Measurements from ENCODE around the gene RAB9A.
"Not testable (repeated sequence)": the region's sequence is repeated elsewhere in the genome, so short reads cannot be mapped to it uniquely, and the experiment has no call there.

RAB9A gene

GRCh38 chrX:13688958-13689740 lies at the start of gene RAB9A:
Gene RAB9A (plus strand): TSS chrX:13689128. CDS start chrX:13708747, 19,619 bp downstream.
- no peak for TF ChIP-seq CTCF (IDR thresholded peaks at IDR 0.05; ENCODE audit: low read depth, low read length, missing control alignments)

DNA sequence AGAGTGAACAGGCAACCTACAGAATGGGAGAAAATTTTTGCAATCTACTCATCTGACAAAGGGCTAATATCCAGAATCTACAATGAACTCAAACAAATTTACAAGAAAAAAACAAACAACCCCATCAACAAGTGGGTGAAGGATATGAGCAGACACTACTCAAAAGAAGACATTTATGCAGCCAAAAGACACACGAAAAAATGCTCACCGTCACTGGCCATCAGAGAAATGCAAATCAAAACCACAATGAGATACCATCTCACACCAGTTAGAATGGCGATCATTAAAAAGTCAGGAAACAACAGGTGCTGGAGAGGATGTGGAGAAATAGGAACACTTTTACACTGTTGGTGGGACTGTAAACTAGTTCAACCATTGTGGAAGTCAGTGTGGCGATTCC lies 47.2 kb upstream of the RAB9A start:
- H3K4me3 ChIP-seq (replicated peaks; ENCODE audit: low read depth, low read length); DNase-seq (ENCODE audit: extremely low read depth, low read depth): not testable (repeated sequence)

More at GRCh38 chrX:13688958-13689740, at the start of gene RAB9A:
- peak within 1 kb of the TSS; percentile 58 for H3K4me3 ChIP-seq (replicated peaks; ENCODE audit: low read depth, low read length)
- no peak for DNase-seq (ENCODE audit: extremely low read depth, low read depth)

GRCh38 chrX:13645464-13646153 lies 43.3 kb upstream of the RAB9A start:
- no peak overlapping the region for H3K4me3 ChIP-seq (replicated peaks; ENCODE audit: low read depth, low read length)
- no peak for TF ChIP-seq CTCF (IDR thresholded peaks at IDR 0.05; ENCODE audit: low read depth, low read length, missing control alignments)
- DNase-seq (ENCODE audit: extremely low read depth, low read depth), result no peak

DNA sequence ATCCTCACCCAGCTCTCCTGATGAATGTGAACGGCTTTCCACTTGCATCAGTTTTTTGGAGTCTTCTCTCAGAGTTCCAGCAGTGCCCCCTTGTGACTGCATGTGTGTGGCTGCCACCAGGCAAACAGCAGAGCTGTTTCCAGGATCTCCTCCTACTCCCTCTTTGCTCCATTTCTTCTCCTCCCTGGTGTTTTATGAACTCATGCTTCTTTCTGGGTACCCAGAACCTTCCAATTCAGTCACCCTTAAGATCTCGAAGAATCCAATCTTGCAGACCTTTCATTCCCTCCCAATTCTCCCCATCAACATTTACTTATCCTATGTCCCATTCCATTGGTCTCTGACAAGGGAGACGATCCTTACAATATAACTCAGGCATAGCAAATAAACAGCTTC lies 42.8 kb upstream of the RAB9A start:
- TF ChIP-seq CTCF (IDR thresholded peaks at IDR 0.05; ENCODE audit: low read depth, low read length, missing control alignments), result peak; percentile 68
- DNase-seq (ENCODE audit: extremely low read depth, low read depth), result peak; percentile 30

GRCh38 chrX:13647709-13648212 lies 41.2 kb upstream of the RAB9A start:
- DNase-seq (ENCODE audit: extremely low read depth, low read depth), result no peak
- TF ChIP-seq CTCF (IDR thresholded peaks at IDR 0.05; ENCODE audit: low read depth, low read length, missing control alignments), result no peak
- no peak overlapping the region for H3K4me3 ChIP-seq (replicated peaks; ENCODE audit: low read depth, low read length)

More for the DNA sequence above, 42.8 kb upstream of the RAB9A start:
- no peak overlapping the region for H3K4me3 ChIP-seq (replicated peaks; ENCODE audit: low read depth, low read length)

DNA sequence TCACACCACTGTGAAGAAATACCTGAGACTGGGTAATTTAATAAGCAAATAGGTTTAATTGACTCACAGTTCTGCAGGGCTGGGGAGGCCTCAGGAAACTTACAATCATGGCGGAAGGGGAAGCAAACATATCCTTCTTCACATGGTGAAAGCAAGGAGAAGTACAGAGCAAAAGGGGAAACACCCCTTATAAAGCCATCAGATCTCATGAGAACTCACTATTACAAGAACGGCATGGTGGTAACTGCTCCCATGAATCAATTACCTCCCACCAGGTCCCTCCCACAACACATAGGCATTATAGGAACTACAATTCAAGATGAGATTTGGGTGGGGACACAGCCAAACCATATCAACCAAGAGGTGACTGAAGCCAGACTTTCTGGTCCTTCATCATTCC lies 40.6 kb upstream of the RAB9A start:
- not testable (repeated sequence) for DNase-seq (ENCODE audit: extremely low read depth, low read depth); H3K4me3 ChIP-seq (replicated peaks; ENCODE audit: low read depth, low read length)

DNA sequence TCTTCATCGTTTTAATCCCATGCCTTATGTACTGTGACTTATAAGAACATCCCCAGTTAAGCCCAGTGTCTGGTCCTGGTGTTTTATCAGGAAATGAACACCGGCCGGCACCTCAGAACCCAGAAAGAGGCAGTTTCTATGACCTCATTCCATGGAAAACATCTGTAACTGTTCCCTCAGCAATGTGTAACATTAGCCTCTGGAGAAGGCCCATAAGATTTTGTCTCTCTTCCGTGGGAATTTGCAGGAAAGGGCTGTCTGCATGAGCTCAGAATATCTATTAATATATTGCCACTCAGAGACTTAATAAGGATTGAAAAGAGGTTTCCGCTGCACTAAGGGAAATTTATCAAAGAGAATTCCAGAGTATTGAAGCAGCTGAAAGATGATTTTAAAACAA lies 39.1 kb upstream of the RAB9A start:
- no peak for TF ChIP-seq CTCF (IDR thresholded peaks at IDR 0.05; ENCODE audit: low read depth, low read length, missing control alignments)
- DNase-seq (ENCODE audit: extremely low read depth, low read depth), result peak; percentile 25
- H3K4me3 ChIP-seq (replicated peaks; ENCODE audit: low read depth, low read length), result no peak overlapping the region
